IPS-20b (cell line): ENCODE data around the gene CDT1.

Source experiments
- H3K27ac ChIP-seq: one replicate; pipeline ENCODE4 v1.5.1; 2013; ENCODE audit warnings: low read length
- H3K27me3 ChIP-seq: 2 replicates; pipeline ENCODE4 v1.6.1; 2013; ENCODE audit warnings: mild to moderate bottlenecking, low read length, inconsistent platforms; ENCODE audit not compliant: insufficient read depth
- H3K36me3 ChIP-seq: 2 replicates; pipeline ENCODE4 v1.6.1; 2013; ENCODE audit warnings: low read depth, mild to moderate bottlenecking, inconsistent platforms, low read length, moderate library complexity; ENCODE audit not compliant: insufficient read depth
- H3K4me1 ChIP-seq: 2 replicates; pipeline ENCODE4 v1.6.1; 2013; ENCODE audit warnings: mild to moderate bottlenecking, control low read depth, inconsistent platforms, low read length, moderate library complexity; ENCODE audit not compliant: insufficient read depth
- H3K4me3 ChIP-seq: 2 replicates; pipeline ENCODE4 v1.5.1; 2013; ENCODE audit warnings: mild to moderate bottlenecking, low read length, inconsistent platforms
- H3K9ac ChIP-seq: 2 replicates; pipeline ENCODE4 v1.6.1; 2013; ENCODE audit warnings: low read depth, mild to moderate bottlenecking, inconsistent platforms, low read length, moderate library complexity
- H3K9me3 ChIP-seq: 2 replicates; pipeline ENCODE4 v1.6.1; 2013; ENCODE audit warnings: mild to moderate bottlenecking, low read depth, low read length, inconsistent platforms; ENCODE audit not compliant: insufficient read depth

The CDT1 gene

GRCh38 chr16:88810912-88811768 is 7.6 kb downstream of the CDT1 start:
- peak overlapping the region; percentile 81 for H3K27ac ChIP-seq
- no peaks in the 10 kb centered on the region for H3K9me3 ChIP-seq

GRCh38 chr16:88811769-88812512 is 8.4 kb downstream of the CDT1 start, which contains the start of gene APRT:
TSS of gene APRT (minus strand) at chr16:88811928. CDS start at chr16:88811899, 29 bp downstream.
- H3K27ac ChIP-seq = peak within 1 kb of the TSS; percentile 81
- H3K4me1 ChIP-seq = no peaks in the 10 kb centered on the region
- H3K4me3 ChIP-seq = peak within 1 kb of the TSS; percentile 91
- H3K9ac ChIP-seq = peak within 1 kb of the TSS; percentile 92
- peaks cover 37% of the 10 kb centered on the region for H3K36me3 ChIP-seq
- H3K27me3 ChIP-seq = no peaks in the 10 kb centered on the region
- no peaks in the 10 kb centered on the region for H3K9me3 ChIP-seq

More at GRCh38 chr16:88810912-88811768, 7.6 kb downstream of the CDT1 start:
- Histone ChIP-seq H3K4me1 (no peaks in the 10 kb centered on the region), H3K4me3 (peak overlapping the region; percentile 91), H3K36me3 (peaks cover 45% of the 10 kb centered on the region), H3K9ac (peak overlapping the region; percentile 92), H3K27me3 (no peaks in the 10 kb centered on the region)

GRCh38 chr16:88812513-88813268 is 9.1 kb downstream of the CDT1 start:
- peaks cover 29% of the 10 kb centered on the region for H3K36me3 ChIP-seq
- H3K27ac ChIP-seq = peak overlapping the region; percentile 81
- H3K9me3 ChIP-seq = no peaks in the 10 kb centered on the region
- peak overlapping the region; percentile 92; the same call in 1 of the 2 replicates for H3K9ac ChIP-seq
- H3K4me3 ChIP-seq = peak overlapping the region; percentile 91
- no peaks in the 10 kb centered on the region for H3K27me3 ChIP-seq
- H3K4me1 ChIP-seq = no peaks in the 10 kb centered on the region

- H3K4me1 ChIP-seq = no peaks in the 10 kb centered on the region
- peaks cover 21% of the 10 kb centered on the region for H3K36me3 ChIP-seq
- H3K9me3 ChIP-seq = no peaks in the 10 kb centered on the region
- no peak overlapping the region for H3K27ac ChIP-seq
- no peaks in the 10 kb centered on the region for H3K27me3 ChIP-seq
- H3K4me3 ChIP-seq = no peak overlapping the region
- no peak overlapping the region for H3K9ac ChIP-seq
These were observed 9.9 kb downstream of the CDT1 start for GRCh38 chr16:88813269-88814143.

GRCh38 chr16:88814144-88814502 is 10.5 kb downstream of the CDT1 start:
- no peak overlapping the region for H3K4me3 ChIP-seq
- peaks cover 15% of the 10 kb centered on the region for H3K36me3 ChIP-seq
- no peaks in the 10 kb centered on the region for H3K27me3 ChIP-seq
- no peaks in the 10 kb centered on the region for H3K9me3 ChIP-seq
- H3K27ac ChIP-seq = no peak overlapping the region
- H3K9ac ChIP-seq = no peak overlapping the region
- H3K4me1 ChIP-seq = no peaks in the 10 kb centered on the region

- no peaks in the 10 kb centered on the region for H3K27me3 ChIP-seq
- H3K4me3 ChIP-seq = no peak overlapping the region
- peaks cover 4% of the 10 kb centered on the region; the same call in 1 of the 2 replicates for H3K36me3 ChIP-seq
- no peak overlapping the region for H3K9ac ChIP-seq
- H3K27ac ChIP-seq = no peak overlapping the region
- H3K9me3 ChIP-seq = no peaks in the 10 kb centered on the region
- no peaks in the 10 kb centered on the region for H3K4me1 ChIP-seq
These were observed 11.6 kb downstream of the CDT1 start for GRCh38 chr16:88815227-88815626.

- Histone ChIP-seq H3K4me1 (no peaks in the 10 kb centered on the region), H3K27me3 (no peaks in the 10 kb centered on the region), H3K4me3 (no peak overlapping the region), H3K9me3 (no peaks in the 10 kb centered on the region), H3K36me3 (no peaks in the 10 kb centered on the region), H3K27ac (no peak overlapping the region), H3K9ac (no peak overlapping the region)
These were observed 12.5 kb downstream of the CDT1 start for GRCh38 chr16:88815901-88816589.

GRCh38 chr16:88816736-88817535 is 13.3 kb downstream of the CDT1 start:
- no peak overlapping the region for H3K9ac ChIP-seq
- no peaks in the 10 kb centered on the region for H3K36me3 ChIP-seq
- no peaks in the 10 kb centered on the region for H3K4me1 ChIP-seq
- no peak overlapping the region for H3K27ac ChIP-seq
- H3K27me3 ChIP-seq = no peaks in the 10 kb centered on the region
- H3K9me3 ChIP-seq = no peaks in the 10 kb centered on the region
- no peak overlapping the region for H3K4me3 ChIP-seq

- Histone ChIP-seq H3K9ac (no peak overlapping the region), H3K4me3 (no peak overlapping the region), H3K36me3 (no peaks in the 10 kb centered on the region), H3K27me3 (no peaks in the 10 kb centered on the region), H3K27ac (no peak overlapping the region), H3K9me3 (no peaks in the 10 kb centered on the region), H3K4me1 (no peaks in the 10 kb centered on the region)
These were observed 14.4 kb downstream of the CDT1 start for GRCh38 chr16:88817785-88818574.
